GM20000 (cell line): ENCODE data around the gene HTR2C.

Experiments
- DNase-seq: peaks from one replicate; pipeline ENCODE4 v3.0.0; 2012; ENCODE audit warnings: low spot score
- TF ChIP-seq, protein P1 (sequence below): IDR thresholded peaks from 2 replicates; pipeline ENCODE4 v1.5.1; 2012; ENCODE audit warnings: mild to moderate bottlenecking, control low read depth; ENCODE audit errors: extremely low read depth, missing control alignments

HTR2C gene

DNA sequence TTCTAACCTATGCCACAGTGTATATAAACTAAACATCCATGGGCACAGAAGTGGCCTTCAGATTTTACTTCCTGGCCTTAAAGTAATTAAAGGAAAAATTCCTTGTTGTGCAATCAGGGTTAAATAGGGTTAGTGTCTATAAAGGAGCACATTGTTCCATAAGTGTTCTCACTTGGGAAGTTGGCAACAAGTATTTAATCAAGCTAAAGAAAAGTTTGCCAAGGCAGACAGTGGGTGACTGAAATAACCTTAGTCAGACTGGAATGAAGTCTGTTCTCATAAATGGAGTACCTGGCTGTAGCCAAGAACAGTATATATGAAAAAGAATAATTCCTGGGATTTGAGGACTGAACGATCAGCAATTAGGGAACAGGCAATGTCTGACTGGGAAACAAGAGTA lies 213.6 kb downstream of the HTR2C start:
- DNase-seq, result no peak
- TF ChIP-seq, protein P1, sequence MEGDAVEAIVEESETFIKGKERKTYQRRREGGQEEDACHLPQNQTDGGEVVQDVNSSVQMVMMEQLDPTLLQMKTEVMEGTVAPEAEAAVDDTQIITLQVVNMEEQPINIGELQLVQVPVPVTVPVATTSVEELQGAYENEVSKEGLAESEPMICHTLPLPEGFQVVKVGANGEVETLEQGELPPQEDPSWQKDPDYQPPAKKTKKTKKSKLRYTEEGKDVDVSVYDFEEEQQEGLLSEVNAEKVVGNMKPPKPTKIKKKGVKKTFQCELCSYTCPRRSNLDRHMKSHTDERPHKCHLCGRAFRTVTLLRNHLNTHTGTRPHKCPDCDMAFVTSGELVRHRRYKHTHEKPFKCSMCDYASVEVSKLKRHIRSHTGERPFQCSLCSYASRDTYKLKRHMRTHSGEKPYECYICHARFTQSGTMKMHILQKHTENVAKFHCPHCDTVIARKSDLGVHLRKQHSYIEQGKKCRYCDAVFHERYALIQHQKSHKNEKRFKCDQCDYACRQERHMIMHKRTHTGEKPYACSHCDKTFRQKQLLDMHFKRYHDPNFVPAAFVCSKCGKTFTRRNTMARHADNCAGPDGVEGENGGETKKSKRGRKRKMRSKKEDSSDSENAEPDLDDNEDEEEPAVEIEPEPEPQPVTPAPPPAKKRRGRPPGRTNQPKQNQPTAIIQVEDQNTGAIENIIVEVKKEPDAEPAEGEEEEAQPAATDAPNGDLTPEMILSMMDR, result no peak

- no peak for DNase-seq
Observed at GRCh38 chrX:114798907-114799306, 215.0 kb downstream of the HTR2C start.

DNA sequence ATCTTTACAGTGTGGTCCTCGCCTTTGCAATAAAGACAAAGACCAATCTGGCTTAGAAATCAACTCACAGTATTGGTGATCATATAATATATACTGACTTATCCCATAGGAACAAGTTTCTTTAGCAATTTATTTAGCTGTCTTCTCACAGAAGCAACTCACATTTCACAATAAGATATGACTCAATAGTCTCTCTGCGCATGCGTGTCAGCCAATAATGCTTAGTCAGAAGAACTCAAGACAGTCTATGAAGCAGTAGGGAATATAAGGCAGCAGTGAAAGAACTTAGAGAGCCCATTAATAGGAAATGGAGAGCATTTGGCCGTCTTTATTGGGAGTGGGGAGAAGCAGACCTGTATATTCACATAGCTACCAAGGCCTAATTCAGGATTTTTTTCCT lies 216.8 kb downstream of the HTR2C start:
- no peak for DNase-seq
- TF ChIP-seq, protein P1, result no peak

More at GRCh38 chrX:114798907-114799306, 215.0 kb downstream of the HTR2C start:
- TF ChIP-seq, protein P1, result no peak

GRCh38 chrX:114819509-114819908 lies 235.6 kb downstream of the HTR2C start:
- no peak for DNase-seq
- TF ChIP-seq, protein P1, result no peak

GRCh38 chrX:114841051-114841450 lies 257.2 kb downstream of the HTR2C start:
- no peak for DNase-seq
- TF ChIP-seq, protein P1, result no peak

- TF ChIP-seq, protein P1, result no peak
- no peak for DNase-seq
Observed at GRCh38 chrX:114842181-114842580, 258.3 kb downstream of the HTR2C start.

DNA sequence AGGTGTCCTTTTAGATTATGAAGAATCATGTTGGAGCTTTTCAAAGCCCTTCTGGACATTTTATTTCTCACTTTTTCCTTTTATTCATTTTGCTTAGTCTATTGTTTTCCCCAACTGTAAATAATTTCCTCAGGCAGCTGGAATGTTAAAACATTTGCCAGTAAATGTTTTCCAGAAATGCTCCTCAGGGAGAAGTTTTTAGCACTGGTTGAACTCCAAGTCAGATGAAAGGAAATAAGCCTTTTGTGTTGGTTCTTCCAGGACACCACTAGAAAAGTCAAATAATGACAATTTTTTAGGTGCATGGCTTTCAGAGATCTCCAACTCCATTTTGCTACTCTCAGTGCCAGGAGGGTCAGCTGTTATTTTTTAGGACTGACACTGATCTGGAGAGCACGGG lies 305.6 kb downstream of the HTR2C start:
- TF ChIP-seq, protein P1, result no peak
- no peak for DNase-seq

GRCh38 chrX:114903618-114904017 lies 319.7 kb downstream of the HTR2C start:
- DNase-seq, result no peak
- TF ChIP-seq, protein P1, result no peak
